Stimulated activated CD8-positive, alpha-beta memory T cell treated with anti-CD3 and anti-CD28 coated beads, Interleukin-12 subunit alpha, Interleukin-12 subunit beta, amount 100 ng/mL, for 24 hours (primary cell): ENCODE results near the gene SDC1.
"Not testable (repeated sequence)": the region's sequence is repeated elsewhere in the genome, so short reads cannot be mapped to it uniquely, and the experiment has no call there.

Experiments
- DNase-seq: peaks from one replicate; pipeline ENCODE4 v3.0.0-alpha.2; 2020; ENCODE audit errors: extremely low read depth

SDC1 gene, protein sequence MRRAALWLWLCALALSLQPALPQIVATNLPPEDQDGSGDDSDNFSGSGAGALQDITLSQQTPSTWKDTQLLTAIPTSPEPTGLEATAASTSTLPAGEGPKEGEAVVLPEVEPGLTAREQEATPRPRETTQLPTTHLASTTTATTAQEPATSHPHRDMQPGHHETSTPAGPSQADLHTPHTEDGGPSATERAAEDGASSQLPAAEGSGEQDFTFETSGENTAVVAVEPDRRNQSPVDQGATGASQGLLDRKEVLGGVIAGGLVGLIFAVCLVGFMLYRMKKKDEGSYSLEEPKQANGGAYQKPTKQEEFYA

DNA sequence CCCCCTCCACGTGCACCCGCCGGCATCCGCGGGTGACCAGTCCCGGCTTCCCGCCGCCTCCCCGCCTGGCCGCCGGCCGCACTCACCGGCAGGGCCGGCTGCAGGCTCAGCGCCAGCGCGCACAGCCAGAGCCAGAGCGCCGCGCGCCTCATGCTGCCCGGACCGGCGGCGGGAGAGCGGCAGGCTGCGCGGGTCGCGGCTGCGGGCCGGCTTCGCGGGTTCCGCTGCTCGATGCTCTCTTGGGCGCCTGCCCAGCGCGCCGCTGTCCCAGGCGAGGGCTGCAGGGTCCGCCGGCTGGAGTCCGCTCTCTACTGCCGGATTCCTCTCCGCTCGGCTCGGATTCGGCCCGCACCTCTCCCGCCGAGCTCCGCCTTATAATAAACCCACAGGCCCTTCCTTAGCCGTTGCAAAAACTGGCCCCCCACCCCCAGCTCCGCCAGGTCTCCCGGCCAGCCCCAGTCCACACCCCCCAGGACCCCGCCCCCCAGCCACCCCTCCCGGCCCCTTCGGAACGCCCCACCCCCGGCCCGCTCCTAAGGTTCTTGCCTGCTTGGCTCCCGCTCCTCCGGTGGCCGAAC lies at the start of gene SDC1:
SDC1 (minus strand) TSS at position 415 of the 578 bp plus-strand sequence; CDS start at position 152, 263 bp downstream.
- no peak for DNase-seq

GRCh38 chr2:20273042-20273441 lies 48.1 kb upstream of the SDC1 start:
- DNase-seq, result no peak

- not testable (repeated sequence) for DNase-seq
Observed at GRCh38 chr2:20268317-20268716, 43.4 kb upstream of the SDC1 start.

GRCh38 chr2:20267529-20267928 lies 42.6 kb upstream of the SDC1 start:
- no peak for DNase-seq

- DNase-seq, result no peak
Observed at GRCh38 chr2:20264629-20265028, 39.7 kb upstream of the SDC1 start.

GRCh38 chr2:20257411-20257810 lies 32.5 kb upstream of the SDC1 start:
- DNase-seq, result no peak

DNA sequence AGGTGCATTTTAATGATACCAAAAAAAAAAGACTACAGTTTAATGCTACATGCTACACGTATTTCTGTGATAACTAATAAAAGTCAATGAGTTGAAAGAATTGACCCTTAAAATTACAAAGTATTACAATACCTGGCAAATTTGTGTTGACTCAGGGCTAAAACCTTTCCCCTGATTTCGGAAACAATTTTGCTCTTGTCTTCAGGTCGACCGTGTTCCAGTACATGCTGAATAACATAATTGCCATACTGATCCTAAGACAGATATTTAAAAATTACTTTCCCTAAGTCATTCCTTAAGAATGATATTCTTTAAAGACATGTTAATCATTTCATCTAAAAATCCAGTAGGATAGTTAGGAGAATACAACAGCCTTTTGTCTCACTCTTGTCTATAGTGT lies 29.8 kb upstream of the SDC1 start:
- no peak for DNase-seq

- DNase-seq, result no peak
Observed at GRCh38 chr2:20250436-20250835, 25.5 kb upstream of the SDC1 start.

GRCh38 chr2:20249170-20249569 lies 24.2 kb upstream of the SDC1 start:
- DNase-seq, result no peak

DNA sequence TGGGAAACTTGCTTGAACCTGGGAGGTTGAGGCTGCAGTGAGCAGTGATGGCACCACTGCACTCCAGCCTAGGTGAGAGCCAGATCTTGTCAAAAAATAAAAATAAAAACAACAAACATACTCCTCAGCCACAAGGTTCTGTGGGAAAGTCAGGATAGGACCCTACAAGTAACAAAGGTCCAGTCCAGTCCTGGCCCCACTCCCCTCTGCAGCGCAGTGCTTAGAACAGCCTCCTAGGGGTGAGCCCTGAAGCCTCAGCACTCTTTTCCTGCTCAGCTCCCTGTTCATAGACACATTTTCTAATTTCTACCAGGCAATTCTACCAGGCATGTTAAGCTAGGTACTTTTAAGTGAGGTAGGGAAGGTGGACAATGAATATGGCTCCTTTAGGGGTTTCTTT lies 22.2 kb upstream of the SDC1 start:
- DNase-seq, result no peak

DNA sequence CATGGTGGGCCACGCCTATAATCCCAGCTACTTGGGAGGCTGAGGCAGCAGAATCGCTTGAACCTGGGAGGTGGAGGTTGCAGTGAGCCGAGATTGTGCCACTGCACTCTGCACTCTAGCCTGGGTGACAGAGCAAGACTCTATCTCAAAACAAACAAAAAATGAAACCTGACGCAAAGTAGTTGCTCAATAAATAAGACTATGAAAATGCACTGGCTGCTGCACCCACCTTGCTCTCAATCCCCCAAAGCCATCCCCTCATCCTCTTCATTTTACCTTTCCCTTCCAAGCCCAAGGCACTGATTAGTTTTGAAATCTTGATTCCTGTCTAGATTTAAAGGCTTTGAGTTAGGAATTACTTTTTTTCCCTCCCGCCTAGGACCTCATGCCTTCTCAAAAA lies 18.7 kb upstream of the SDC1 start:
- DNase-seq, result not testable (repeated sequence)

GRCh38 chr2:20242727-20243377 lies 17.9 kb upstream of the SDC1 start:
- no peak for DNase-seq

- no peak for DNase-seq
Observed at GRCh38 chr2:20241973-20242726, 17.2 kb upstream of the SDC1 start.

GRCh38 chr2:20240291-20240690 lies 15.4 kb upstream of the SDC1 start:
- DNase-seq, result not testable (repeated sequence)

- no peak for DNase-seq
Observed at GRCh38 chr2:20236496-20236895, 11.6 kb upstream of the SDC1 start.

- DNase-seq, result no peak
Observed at GRCh38 chr2:20235655-20236305, 10.8 kb upstream of the SDC1 start.

- DNase-seq, result not testable (repeated sequence)
Observed at GRCh38 chr2:20234597-20234996, 9.7 kb upstream of the SDC1 start.

- no peak for DNase-seq
Observed at GRCh38 chr2:20232837-20233207, 7.9 kb upstream of the SDC1 start.

DNA sequence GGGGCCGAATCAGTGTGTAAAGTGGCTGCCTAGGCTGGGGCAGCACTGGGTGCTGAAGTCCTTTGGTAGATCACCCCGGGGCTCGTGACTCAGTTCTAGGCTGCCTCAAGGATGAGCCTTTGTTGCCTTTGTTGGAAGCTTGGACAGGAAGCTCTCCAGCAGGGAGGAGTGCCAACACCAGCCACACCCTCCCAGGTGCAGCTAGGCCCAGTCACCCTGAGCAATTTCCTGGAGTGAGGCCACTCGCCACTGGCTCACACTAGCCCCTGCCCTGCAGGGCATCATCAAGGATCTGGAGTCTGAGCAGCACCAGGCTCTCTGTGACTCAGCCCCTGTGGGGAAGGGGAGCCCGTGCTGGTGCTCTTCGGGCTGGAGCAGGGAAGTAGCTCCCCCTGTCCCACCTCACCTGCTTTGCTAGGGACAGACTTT lies 6.7 kb upstream of the SDC1 start:
- DNase-seq, result no peak

GRCh38 chr2:20231159-20231558 lies 6.2 kb upstream of the SDC1 start:
- DNase-seq, result no peak

- DNase-seq, result no peak
Observed at GRCh38 chr2:20230114-20230425, 5.1 kb upstream of the SDC1 start.
